ENCODE measurements around the gene NCF4. TPM values are rescaled to one million over a fixed set of nuclear protein-coding genes. Genes with fewer than 3 reads are reported as not detected.

Gene NCF4
- total and polyA plus RNA-seq, 12 donors: 1.1 to 18.9 (median 3.6) TPM

GRCh38 chr22:36924151-36924698 is 63.4 kb downstream of the NCF4 start:
- H3K27me3 ChIP-seq: peaks cover 0 to 54% (median 23%) of the 10 kb centered on the region in 7 donors
- DNase-seq (no peak), ATAC-seq (no peak)
- 83 to 84% methylated on average over 7 to 8 of the region's 8 CpGs for WGBS, 2 donors
- H3K4me3 ChIP-seq: no peak overlapping the region
- H3K27ac ChIP-seq: no peak overlapping the region
- peaks cover 0 to under 1% (median 0%) of the 10 kb centered on the region in 11 donors for H3K9me3 ChIP-seq
- TF ChIP-seq, protein P1, sequence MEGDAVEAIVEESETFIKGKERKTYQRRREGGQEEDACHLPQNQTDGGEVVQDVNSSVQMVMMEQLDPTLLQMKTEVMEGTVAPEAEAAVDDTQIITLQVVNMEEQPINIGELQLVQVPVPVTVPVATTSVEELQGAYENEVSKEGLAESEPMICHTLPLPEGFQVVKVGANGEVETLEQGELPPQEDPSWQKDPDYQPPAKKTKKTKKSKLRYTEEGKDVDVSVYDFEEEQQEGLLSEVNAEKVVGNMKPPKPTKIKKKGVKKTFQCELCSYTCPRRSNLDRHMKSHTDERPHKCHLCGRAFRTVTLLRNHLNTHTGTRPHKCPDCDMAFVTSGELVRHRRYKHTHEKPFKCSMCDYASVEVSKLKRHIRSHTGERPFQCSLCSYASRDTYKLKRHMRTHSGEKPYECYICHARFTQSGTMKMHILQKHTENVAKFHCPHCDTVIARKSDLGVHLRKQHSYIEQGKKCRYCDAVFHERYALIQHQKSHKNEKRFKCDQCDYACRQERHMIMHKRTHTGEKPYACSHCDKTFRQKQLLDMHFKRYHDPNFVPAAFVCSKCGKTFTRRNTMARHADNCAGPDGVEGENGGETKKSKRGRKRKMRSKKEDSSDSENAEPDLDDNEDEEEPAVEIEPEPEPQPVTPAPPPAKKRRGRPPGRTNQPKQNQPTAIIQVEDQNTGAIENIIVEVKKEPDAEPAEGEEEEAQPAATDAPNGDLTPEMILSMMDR (IDR thresholded peaks at IDR 0.05): no peak
- intact Hi-C loops (cut with DNase I): no loop called here
- H3K4me1 ChIP-seq: peaks cover 0 to 33% (median 0%) of the 10 kb centered on the region in 9 donors
- peaks cover 0 to 71% (median 0%) of the 10 kb centered on the region in 9 donors for H3K36me3 ChIP-seq

GRCh38 chr22:36925388-36926290 is 64.8 kb downstream of the NCF4 start:
- peaks cover 0 to 59% (median 23%) of the 10 kb centered on the region in 7 donors for H3K27me3 ChIP-seq
- no peaks in the 10 kb centered on the region for H3K9me3 ChIP-seq
- H3K36me3 ChIP-seq: peaks cover 0 to 79% (median 0%) of the 10 kb centered on the region in 9 donors
- no peak overlapping the region for H3K4me3 ChIP-seq
- H3K4me1 ChIP-seq: peaks cover 0 to 28% (median 0%) of the 10 kb centered on the region in 9 donors
- TF ChIP-seq, protein P1 (IDR thresholded peaks at IDR 0.05): no peak
- no peak for ATAC-seq
- intact Hi-C loops (cut with DNase I): no loop called here
- no peak overlapping the region for H3K27ac ChIP-seq
- no peak for DNase-seq
- WGBS, 2 donors: 83 to 85% methylated on average over 19 of the region's 19 CpGs

DNA sequence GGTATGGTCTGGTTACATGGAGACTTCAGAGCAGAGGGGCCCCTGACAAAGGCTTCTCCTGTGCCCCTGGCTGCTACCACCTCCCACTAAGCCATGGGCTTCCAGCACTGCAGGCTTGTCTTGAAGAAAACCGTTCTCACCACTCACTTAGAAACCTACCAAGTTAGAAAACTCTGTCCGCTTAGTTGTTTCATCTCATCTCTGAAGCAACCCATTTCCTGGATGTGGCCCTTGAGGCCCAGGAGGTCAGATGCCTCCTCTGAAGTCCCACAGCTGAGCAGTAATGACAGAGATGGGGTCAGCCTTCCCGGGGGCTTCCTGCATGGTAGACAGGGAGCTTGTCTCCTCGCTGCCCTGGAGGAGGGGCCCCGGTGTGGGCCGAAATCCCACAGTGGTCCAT is 65.5 kb downstream of the NCF4 start:
- H3K4me1 ChIP-seq: peaks cover 0 to 21% (median 0%) of the 10 kb centered on the region in 9 donors
- WGBS, 2 donors: 88 to 93% methylated on average over 6 of the region's 6 CpGs
- H3K36me3 ChIP-seq: peaks cover 0 to 86% (median 0%) of the 10 kb centered on the region in 9 donors
- H3K27me3 ChIP-seq: peaks cover 0 to 59% (median 23%) of the 10 kb centered on the region in 7 donors
- intact Hi-C loops (cut with DNase I): no loop called here
- no peaks in the 10 kb centered on the region for H3K9me3 ChIP-seq
- DNase-seq (no peak), ATAC-seq (no peak)
- TF ChIP-seq, protein P1 (IDR thresholded peaks at IDR 0.05): no peak
- no peak overlapping the region for H3K27ac ChIP-seq
- H3K4me3 ChIP-seq: no peak overlapping the region

GRCh38 chr22:36926721-36927435 is 66.1 kb downstream of the NCF4 start:
- H3K36me3 ChIP-seq: peaks cover 0 to 92% (median 0%) of the 10 kb centered on the region in 9 donors
- TF ChIP-seq, protein P1 (IDR thresholded peaks at IDR 0.05): no peak
- ATAC-seq (no peak), DNase-seq (no peak)
- H3K4me1 ChIP-seq: peaks cover 0 to 15% (median 0%) of the 10 kb centered on the region in 9 donors
- no peak overlapping the region for H3K27ac ChIP-seq
- H3K4me3 ChIP-seq: no peak overlapping the region
- peaks cover 0 to 59% (median 23%) of the 10 kb centered on the region in 7 donors for H3K27me3 ChIP-seq
- intact Hi-C loops (cut with DNase I): no loop called here
- 69 to 72% methylated on average over 14 of the region's 14 CpGs for WGBS, 2 donors
- no peaks in the 10 kb centered on the region for H3K9me3 ChIP-seq

Measured in heart right ventricle (tissue), 16 donors.